Measurements from ENCODE around the gene CNIH1.
"Not testable (repeated sequence)": the region's sequence is repeated elsewhere in the genome, so short reads cannot be mapped to it uniquely, and the experiment has no call there.

GRCh38 chr14:54403401-54404005, 37.7 kb downstream of the CNIH1 start:
- not testable (repeated sequence) for TF ChIP-seq CTCF (IDR thresholded peaks at IDR 0.05); FOXK1 (CRISPR knock-in tag; IDR thresholded peaks at IDR 0.05)

All from WTC11 (cell line).